Measurements from ENCODE around the gene OR12D3. TPM values are rescaled to one million over a fixed set of nuclear protein-coding genes. Genes with fewer than 3 reads are reported as not detected.

Gene OR12D3
- polyA plus RNA-seq, result not detected
- long read RNA-seq, donor 1, result 0 reads
- long read RNA-seq, donor 2, result 0 reads
- long read RNA-seq, donor 3, result 0 reads
- long read RNA-seq, donor 4, result 0 reads
- long read RNA-seq, donor 5, result 0 reads
- long read RNA-seq, donor 6, result 0 reads
- long read RNA-seq, donor 7, result 0 reads
- long read RNA-seq, donor 8, result 0 reads
- long read RNA-seq, donor 9, result 0 reads
- long read RNA-seq, donor 10, result 0 reads
- long read RNA-seq, donor 11, result 0 reads

GRCh38 chr6:29375191-29375590 lies at the start of gene OR12D3:
Gene OR12D3 (minus strand): TSS chr6:29375291. CDS start chr6:29375287, 4 bp downstream.
- no peak within 1 kb of the TSS for H3K27ac ChIP-seq (ENCODE audit: low read length)
- no peak for DNase-seq
- no peak within 1 kb of the TSS for H3K4me3 ChIP-seq (ENCODE audit: low read length)
- no peaks in the 10 kb centered on the region for H3K9me3 ChIP-seq (ENCODE audit: control insufficient read depth, low read depth, low read length)
- H3K36me3 ChIP-seq (ENCODE audit: control insufficient read depth, insufficient read depth, low read length), result no peaks in the 10 kb centered on the region
- no peaks in the 10 kb centered on the region for H3K27me3 ChIP-seq (ENCODE audit: control insufficient read depth, insufficient read depth, low read length)
- 100% methylated on average over 1 of the region's 1 CpG for WGBS (ENCODE audit: insufficient coverage, low lambda C conversion rate)
- no peaks in the 10 kb centered on the region for H3K4me1 ChIP-seq (ENCODE audit: control insufficient read depth, insufficient read depth, low read length)

- no peaks in the 10 kb centered on the region for H3K27me3 ChIP-seq (ENCODE audit: control insufficient read depth, insufficient read depth, low read length)
- H3K4me1 ChIP-seq (ENCODE audit: control insufficient read depth, insufficient read depth, low read length), result no peaks in the 10 kb centered on the region
- no peak overlapping the region for H3K27ac ChIP-seq (ENCODE audit: low read length)
- H3K4me3 ChIP-seq (ENCODE audit: low read length), result no peak overlapping the region
- no peak for DNase-seq
- H3K9me3 ChIP-seq (ENCODE audit: control insufficient read depth, low read depth, low read length), result no peaks in the 10 kb centered on the region
- H3K36me3 ChIP-seq (ENCODE audit: control insufficient read depth, insufficient read depth, low read length), result no peaks in the 10 kb centered on the region
- no CpG with 5 or more reads among the region's 2 CpGs for WGBS (ENCODE audit: insufficient coverage, low lambda C conversion rate)
These were observed 49.5 kb upstream of the OR12D3 start for GRCh38 chr6:29424575-29424974.

GRCh38 chr6:29424168-29424567 lies 49.1 kb upstream of the OR12D3 start:
- 100% methylated on average over 1 of the region's 2 CpGs for WGBS (ENCODE audit: insufficient coverage, low lambda C conversion rate)
- H3K27me3 ChIP-seq (ENCODE audit: control insufficient read depth, insufficient read depth, low read length), result no peaks in the 10 kb centered on the region
- no peak overlapping the region for H3K27ac ChIP-seq (ENCODE audit: low read length)
- H3K4me3 ChIP-seq (ENCODE audit: low read length), result no peak overlapping the region
- H3K36me3 ChIP-seq (ENCODE audit: control insufficient read depth, insufficient read depth, low read length), result no peaks in the 10 kb centered on the region
- H3K9me3 ChIP-seq (ENCODE audit: control insufficient read depth, low read depth, low read length), result no peaks in the 10 kb centered on the region
- H3K4me1 ChIP-seq (ENCODE audit: control insufficient read depth, insufficient read depth, low read length), result no peaks in the 10 kb centered on the region
- no peak for DNase-seq

- Histone ChIP-seq H3K4me1 (ENCODE audit: control insufficient read depth, insufficient read depth, low read length) (no peaks in the 10 kb centered on the region), H3K4me3 (ENCODE audit: low read length) (no peak overlapping the region), H3K36me3 (ENCODE audit: control insufficient read depth, insufficient read depth, low read length) (no peaks in the 10 kb centered on the region), H3K9me3 (ENCODE audit: control insufficient read depth, low read depth, low read length) (no peaks in the 10 kb centered on the region), H3K27ac (ENCODE audit: low read length) (no peak overlapping the region), H3K27me3 (ENCODE audit: control insufficient read depth, insufficient read depth, low read length) (no peaks in the 10 kb centered on the region)
- 100% methylated on average over 1 of the region's 3 CpGs for WGBS (ENCODE audit: insufficient coverage, low lambda C conversion rate)
- no peak for DNase-seq
These were observed 44.4 kb upstream of the OR12D3 start for GRCh38 chr6:29419516-29419915.

- Histone ChIP-seq H3K4me3 (ENCODE audit: low read length) (no peak within 1 kb of the TSS), H3K27ac (ENCODE audit: low read length) (no peak within 1 kb of the TSS), H3K4me1 (ENCODE audit: control insufficient read depth, insufficient read depth, low read length) (no peaks in the 10 kb centered on the region), H3K27me3 (ENCODE audit: control insufficient read depth, insufficient read depth, low read length) (no peaks in the 10 kb centered on the region), H3K36me3 (ENCODE audit: control insufficient read depth, insufficient read depth, low read length) (no peaks in the 10 kb centered on the region), H3K9me3 (ENCODE audit: control insufficient read depth, low read depth, low read length) (no peaks in the 10 kb centered on the region)
- no peak for DNase-seq
These were observed 39.5 kb upstream of the OR12D3 start, which contains the start of gene OR12D1 for GRCh38 chr6:29414588-29414987. Gene OR12D1 (plus strand): TSS chr6:29414928.

- Histone ChIP-seq H3K4me1 (ENCODE audit: control insufficient read depth, insufficient read depth, low read length) (no peaks in the 10 kb centered on the region), H3K4me3 (ENCODE audit: low read length) (no peak overlapping the region), H3K36me3 (ENCODE audit: control insufficient read depth, insufficient read depth, low read length) (no peaks in the 10 kb centered on the region), H3K27ac (ENCODE audit: low read length) (no peak overlapping the region), H3K9me3 (ENCODE audit: control insufficient read depth, low read depth, low read length) (no peaks in the 10 kb centered on the region), H3K27me3 (ENCODE audit: control insufficient read depth, insufficient read depth, low read length) (no peaks in the 10 kb centered on the region)
- WGBS (ENCODE audit: insufficient coverage, low lambda C conversion rate), result no CpG with 5 or more reads among the region's 1 CpG
- no peak for DNase-seq
These were observed 28.7 kb upstream of the OR12D3 start for GRCh38 chr6:29403801-29404200.

- Histone ChIP-seq H3K4me3 (ENCODE audit: low read length) (no peak overlapping the region), H3K36me3 (ENCODE audit: control insufficient read depth, insufficient read depth, low read length) (no peaks in the 10 kb centered on the region), H3K27me3 (ENCODE audit: control insufficient read depth, insufficient read depth, low read length) (no peaks in the 10 kb centered on the region), H3K9me3 (ENCODE audit: control insufficient read depth, low read depth, low read length) (no peaks in the 10 kb centered on the region), H3K4me1 (ENCODE audit: control insufficient read depth, insufficient read depth, low read length) (no peaks in the 10 kb centered on the region), H3K27ac (ENCODE audit: low read length) (no peak overlapping the region)
- no peak for DNase-seq
- WGBS (ENCODE audit: insufficient coverage, low lambda C conversion rate), result 89% methylated on average over 2 of the region's 2 CpGs
These were observed 24.4 kb upstream of the OR12D3 start for GRCh38 chr6:29399525-29399924.

GRCh38 chr6:29395331-29395730 lies 20.2 kb upstream of the OR12D3 start, which contains the start of gene OR12D2:
Gene OR12D2 (plus strand): TSS chr6:29395631. CDS start chr6:29396700, 1,069 bp downstream.
- Histone ChIP-seq H3K9me3 (ENCODE audit: control insufficient read depth, low read depth, low read length) (no peaks in the 10 kb centered on the region), H3K36me3 (ENCODE audit: control insufficient read depth, insufficient read depth, low read length) (no peaks in the 10 kb centered on the region), H3K27ac (ENCODE audit: low read length) (no peak within 1 kb of the TSS), H3K4me3 (ENCODE audit: low read length) (no peak within 1 kb of the TSS), H3K27me3 (ENCODE audit: control insufficient read depth, insufficient read depth, low read length) (no peaks in the 10 kb centered on the region), H3K4me1 (ENCODE audit: control insufficient read depth, insufficient read depth, low read length) (no peaks in the 10 kb centered on the region)
- no peak for DNase-seq

GRCh38 chr6:29388533-29388932 lies 13.4 kb upstream of the OR12D3 start:
- H3K4me3 ChIP-seq (ENCODE audit: low read length), result no peak overlapping the region
- no peaks in the 10 kb centered on the region for H3K36me3 ChIP-seq (ENCODE audit: control insufficient read depth, insufficient read depth, low read length)
- H3K9me3 ChIP-seq (ENCODE audit: control insufficient read depth, low read depth, low read length), result no peaks in the 10 kb centered on the region
- 78% methylated on average over 4 of the region's 4 CpGs for WGBS (ENCODE audit: insufficient coverage, low lambda C conversion rate)
- H3K4me1 ChIP-seq (ENCODE audit: control insufficient read depth, insufficient read depth, low read length), result no peaks in the 10 kb centered on the region
- DNase-seq, result no peak
- no peak overlapping the region for H3K27ac ChIP-seq (ENCODE audit: low read length)
- peaks cover 2% of the 10 kb centered on the region for H3K27me3 ChIP-seq (ENCODE audit: control insufficient read depth, insufficient read depth, low read length)

- Histone ChIP-seq H3K4me3 (ENCODE audit: low read length) (no peak overlapping the region), H3K36me3 (ENCODE audit: control insufficient read depth, insufficient read depth, low read length) (no peaks in the 10 kb centered on the region), H3K27ac (ENCODE audit: low read length) (no peak overlapping the region), H3K27me3 (ENCODE audit: control insufficient read depth, insufficient read depth, low read length) (no peaks in the 10 kb centered on the region), H3K4me1 (ENCODE audit: control insufficient read depth, insufficient read depth, low read length) (no peaks in the 10 kb centered on the region), H3K9me3 (ENCODE audit: control insufficient read depth, low read depth, low read length) (no peaks in the 10 kb centered on the region)
- no peak for DNase-seq
These were observed 912 bp upstream of the OR12D3 start for GRCh38 chr6:29376003-29376402.

GRCh38 chr6:29368765-29369164 lies 6.3 kb downstream of the OR12D3 start, which contains the start of gene OR5V1:
Gene OR5V1 (minus strand): TSS chr6:29368865. CDS start chr6:29356195, 12,670 bp downstream.
- Histone ChIP-seq H3K4me3 (ENCODE audit: low read length) (no peak within 1 kb of the TSS), H3K27ac (ENCODE audit: low read length) (no peak within 1 kb of the TSS), H3K9me3 (ENCODE audit: control insufficient read depth, low read depth, low read length) (no peaks in the 10 kb centered on the region), H3K27me3 (ENCODE audit: control insufficient read depth, insufficient read depth, low read length) (no peaks in the 10 kb centered on the region), H3K4me1 (ENCODE audit: control insufficient read depth, insufficient read depth, low read length) (no peaks in the 10 kb centered on the region), H3K36me3 (ENCODE audit: control insufficient read depth, insufficient read depth, low read length) (no peaks in the 10 kb centered on the region)
- DNase-seq, result no peak
- WGBS (ENCODE audit: insufficient coverage, low lambda C conversion rate), result no CpG with 5 or more reads among the region's 3 CpGs

All from large intestine (tissue), 12 donors.